Brain microvascular endothelial cell (primary cell): ENCODE measurements around the gene ALG1L2.
"Not testable (repeated sequence)": the region's sequence is repeated elsewhere in the genome, so short reads cannot be mapped to it uniquely, and the experiment has no call there.

Experiments used
- DNase-seq: peaks from one replicate; pipeline ENCODE4 v3.0.0-alpha.2; 2020
- H3K27ac ChIP-seq: fragments of 250-450 bp; sonication (Bioruptor Pico); 2 replicates; pipeline ENCODE4 v1.5.1; 2020; ENCODE audit warnings: mild to moderate bottlenecking, moderate library complexity
- H3K27me3 ChIP-seq: fragments of 250-450 bp; sonication (Bioruptor Pico); replicated peaks from 2 replicates; pipeline ENCODE4 v1.5.1; 2020; ENCODE audit warnings: mild to moderate bottlenecking
- H3K36me3 ChIP-seq: fragments of 250-450 bp; sonication (Bioruptor Pico); replicated peaks from 2 replicates; pipeline ENCODE4 v1.5.1; 2020; ENCODE audit warnings: mild to moderate bottlenecking
- H3K4me3 ChIP-seq: 2 replicates; pipeline ENCODE4 v1.5.1; 2011; ENCODE audit warnings: low read depth, mild to moderate bottlenecking, control low read depth, low read length, moderate library complexity
- CTCF ChIP-seq: IDR thresholded peaks from 2 replicates; pipeline ENCODE4 v1.5.1; 2011; ENCODE audit warnings: low read depth, mild to moderate bottlenecking, moderate library complexity, low read length, control low read depth, inconsistent platforms; ENCODE audit errors: missing control alignments
- in situ Hi-C: cut with HindIII; loops from 2 replicates; pipeline ENCODE4 v1.10.0; 2017; ENCODE audit warnings: low sequenced_read_pairs, low pct_ligation_motif_present

ALG1L2 gene

GRCh38 chr3:130088061-130088460, 6.4 kb downstream of the ALG1L2 start:
- no peak for TF ChIP-seq CTCF
- no peaks in the 10 kb centered on the region for H3K27me3 ChIP-seq
- H3K27ac ChIP-seq: no peak overlapping the region
- H3K36me3 ChIP-seq: no peaks in the 10 kb centered on the region
- in situ Hi-C loops: no loop called here
- DNase-seq: no peak
- H3K4me3 ChIP-seq: no peak overlapping the region

- DNase-seq, H3K36me3 ChIP-seq, H3K27ac ChIP-seq, H3K27me3 ChIP-seq, H3K4me3 ChIP-seq, in situ Hi-C loops: not testable (repeated sequence)
Observed at GRCh38 chr3:130090681-130091080, 9.1 kb downstream of the ALG1L2 start.

- no peak for DNase-seq
- no peak for TF ChIP-seq CTCF
- in situ Hi-C loops: no loop called here
- Histone ChIP-seq H3K36me3 (no peaks in the 10 kb centered on the region), H3K27ac (no peak overlapping the region), H3K4me3 (no peak overlapping the region), H3K27me3 (no peaks in the 10 kb centered on the region)
Observed at GRCh38 chr3:130091958-130092357, 10.3 kb downstream of the ALG1L2 start.

GRCh38 chr3:130093741-130094391, 12.2 kb downstream of the ALG1L2 start:
- in situ Hi-C loops: no loop called here
- no peak for TF ChIP-seq CTCF
- Histone ChIP-seq H3K27me3 (no peaks in the 10 kb centered on the region), H3K36me3 (no peaks in the 10 kb centered on the region), H3K4me3 (no peak overlapping the region), H3K27ac (no peak overlapping the region)
- no peak for DNase-seq

- H3K36me3 ChIP-seq, H3K27me3 ChIP-seq, in situ Hi-C loops, H3K27ac ChIP-seq, H3K4me3 ChIP-seq, DNase-seq: not testable (repeated sequence)
Observed at GRCh38 chr3:130094491-130094941, 12.9 kb downstream of the ALG1L2 start.

- H3K27ac ChIP-seq, in situ Hi-C loops, H3K27me3 ChIP-seq, H3K4me3 ChIP-seq, DNase-seq, H3K36me3 ChIP-seq: not testable (repeated sequence)
Observed at GRCh38 chr3:130095858-130096257, 14.2 kb downstream of the ALG1L2 start.

- H3K27me3 ChIP-seq, in situ Hi-C loops, H3K36me3 ChIP-seq, H3K4me3 ChIP-seq, H3K27ac ChIP-seq, DNase-seq: not testable (repeated sequence)
Observed at GRCh38 chr3:130097096-130097495, 15.5 kb downstream of the ALG1L2 start.
